HFF-Myc (cell line): Measurements from ENCODE around the gene ABCA4.

ENCODE experiments used
- DNase-seq: peaks from one replicate; pipeline ENCODE4 v3.0.0-alpha.2; 2011; ENCODE audit warnings: low read depth; ENCODE audit errors: extremely low read depth
- H3K4me3 ChIP-seq: replicated peaks from 2 replicates; pipeline ENCODE4 v1.5.1; 2011; ENCODE audit warnings: low read depth, mild to moderate bottlenecking, control low read depth, low read length
- TF ChIP-seq, protein P1 (sequence below): IDR thresholded peaks from 2 replicates; pipeline ENCODE4 v1.5.1; 2012; ENCODE audit warnings: mild to moderate bottlenecking, low read depth, low read length, control low read depth; ENCODE audit errors: missing control alignments

ABCA4 gene

GRCh38 chr1:94019327-94019726 is 101.6 kb downstream of the ABCA4 start:
- DNase-seq: no peak
- TF ChIP-seq, protein P1, sequence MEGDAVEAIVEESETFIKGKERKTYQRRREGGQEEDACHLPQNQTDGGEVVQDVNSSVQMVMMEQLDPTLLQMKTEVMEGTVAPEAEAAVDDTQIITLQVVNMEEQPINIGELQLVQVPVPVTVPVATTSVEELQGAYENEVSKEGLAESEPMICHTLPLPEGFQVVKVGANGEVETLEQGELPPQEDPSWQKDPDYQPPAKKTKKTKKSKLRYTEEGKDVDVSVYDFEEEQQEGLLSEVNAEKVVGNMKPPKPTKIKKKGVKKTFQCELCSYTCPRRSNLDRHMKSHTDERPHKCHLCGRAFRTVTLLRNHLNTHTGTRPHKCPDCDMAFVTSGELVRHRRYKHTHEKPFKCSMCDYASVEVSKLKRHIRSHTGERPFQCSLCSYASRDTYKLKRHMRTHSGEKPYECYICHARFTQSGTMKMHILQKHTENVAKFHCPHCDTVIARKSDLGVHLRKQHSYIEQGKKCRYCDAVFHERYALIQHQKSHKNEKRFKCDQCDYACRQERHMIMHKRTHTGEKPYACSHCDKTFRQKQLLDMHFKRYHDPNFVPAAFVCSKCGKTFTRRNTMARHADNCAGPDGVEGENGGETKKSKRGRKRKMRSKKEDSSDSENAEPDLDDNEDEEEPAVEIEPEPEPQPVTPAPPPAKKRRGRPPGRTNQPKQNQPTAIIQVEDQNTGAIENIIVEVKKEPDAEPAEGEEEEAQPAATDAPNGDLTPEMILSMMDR: no peak
- no peak overlapping the region for H3K4me3 ChIP-seq

GRCh38 chr1:94017155-94017829 is 103.7 kb downstream of the ABCA4 start:
- DNase-seq: no peak

GRCh38 chr1:94015489-94015817 is 105.5 kb downstream of the ABCA4 start:
- H3K4me3 ChIP-seq: no peak overlapping the region
- DNase-seq: no peak
- TF ChIP-seq, protein P1: no peak

More at GRCh38 chr1:94017155-94017829, 103.7 kb downstream of the ABCA4 start:
- TF ChIP-seq, protein P1: no peak
- no peak overlapping the region for H3K4me3 ChIP-seq

GRCh38 chr1:94014635-94015488 is 106.1 kb downstream of the ABCA4 start:
- no peak for DNase-seq
- no peak overlapping the region for H3K4me3 ChIP-seq
- TF ChIP-seq, protein P1: no peak

DNA sequence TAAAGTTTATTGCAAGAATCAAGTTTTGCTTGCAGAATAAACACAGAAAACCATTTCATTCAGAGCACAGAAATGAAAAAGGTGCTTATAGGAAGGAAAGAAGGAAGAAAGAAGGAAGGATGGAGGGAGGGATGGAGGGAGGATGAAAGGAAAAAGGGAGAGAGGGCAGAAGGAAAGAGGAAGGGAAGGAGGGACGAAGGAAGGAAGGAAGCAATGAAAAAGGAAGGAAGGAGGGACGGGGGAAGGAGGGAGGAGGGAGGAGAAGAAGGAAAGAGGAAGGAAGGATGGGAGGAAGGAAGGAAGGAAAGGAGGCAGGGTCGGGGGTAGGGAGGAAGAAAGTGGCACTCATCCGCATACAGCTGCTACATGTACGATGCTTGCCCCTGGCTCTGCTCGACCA is 106.9 kb downstream of the ABCA4 start:
- DNase-seq: no peak
- no peak overlapping the region for H3K4me3 ChIP-seq
- TF ChIP-seq, protein P1: no peak

GRCh38 chr1:94013367-94013878 is 107.5 kb downstream of the ABCA4 start:
- DNase-seq: no peak
- TF ChIP-seq, protein P1: no peak
- no peak overlapping the region for H3K4me3 ChIP-seq
